ENCODE measurements around the gene RBM4B. TPM values are rescaled to one million over a fixed set of nuclear protein-coding genes. Genes with fewer than 3 reads are reported as not detected.

Gene RBM4B
- total and polyA plus RNA-seq, 2 experiments from 2014 or later = 25.7 to 62.3 TPM

- peak overlapping the region; percentile 28 for H3K27ac ChIP-seq
Measured at GRCh38 chr11:66628061-66628603, 49.6 kb downstream of the RBM4B start.

GRCh38 chr11:66626926-66627325 lies 50.8 kb downstream of the RBM4B start:
- Histone ChIP-seq H3K27ac (no peak overlapping the region), H3K27me3 (no peaks in the 10 kb centered on the region), H3K9me3 (ENCODE audit: low read depth) (no peaks in the 10 kb centered on the region), H3K36me3 (peaks cover 62% of the 10 kb centered on the region), H3K4me3 (no peak overlapping the region), H3K4me1 (ENCODE audit: low read depth) (no peaks in the 10 kb centered on the region)
- TF ChIP-seq CTCF (IDR thresholded peaks at IDR 0.05; ENCODE audit: low read depth, low read length) = no peak
- no peak for DNase-seq (ENCODE audit: low read depth in 1 of 2, low spot score in 1 of 2)

More at GRCh38 chr11:66628061-66628603, 49.6 kb downstream of the RBM4B start:
- TF ChIP-seq CTCF (IDR thresholded peaks at IDR 0.05; ENCODE audit: low read depth, low read length) = no peak
- Histone ChIP-seq H3K9me3 (ENCODE audit: low read depth) (no peaks in the 10 kb centered on the region), H3K4me3 (no peak overlapping the region), H3K36me3 (peaks cover 59% of the 10 kb centered on the region), H3K4me1 (ENCODE audit: low read depth) (no peaks in the 10 kb centered on the region), H3K27me3 (no peaks in the 10 kb centered on the region)
- DNase-seq (ENCODE audit: low read depth in 1 of 2, low spot score in 1 of 2) = no peak

- no peaks in the 10 kb centered on the region for H3K27me3 ChIP-seq
- TF ChIP-seq CTCF (IDR thresholded peaks at IDR 0.05; ENCODE audit: low read depth, low read length) = no peak
- no peaks in the 10 kb centered on the region for H3K9me3 ChIP-seq (ENCODE audit: low read depth)
- peaks cover 62% of the 10 kb centered on the region for H3K36me3 ChIP-seq
- H3K4me1 ChIP-seq (ENCODE audit: low read depth) = peaks cover 4% of the 10 kb centered on the region
- no peak overlapping the region for H3K27ac ChIP-seq
- DNase-seq (ENCODE audit: low read depth in 1 of 2, low spot score in 1 of 2) = no peak
- no peak overlapping the region for H3K4me3 ChIP-seq
Measured at GRCh38 chr11:66626382-66626781, 51.3 kb downstream of the RBM4B start.

- TF ChIP-seq CTCF (IDR thresholded peaks at IDR 0.05; ENCODE audit: low read depth, low read length) = no peak
- no peak overlapping the region for H3K27ac ChIP-seq
- H3K9me3 ChIP-seq (ENCODE audit: low read depth) = no peaks in the 10 kb centered on the region
- peaks cover 8% of the 10 kb centered on the region for H3K4me1 ChIP-seq (ENCODE audit: low read depth)
- H3K36me3 ChIP-seq = peaks cover 62% of the 10 kb centered on the region
- no peak overlapping the region for H3K4me3 ChIP-seq
- DNase-seq (ENCODE audit: low read depth in 1 of 2, low spot score in 1 of 2) = no peak
- H3K27me3 ChIP-seq = no peaks in the 10 kb centered on the region
Measured at GRCh38 chr11:66625752-66626149, 51.9 kb downstream of the RBM4B start.

GRCh38 chr11:66625041-66625751 lies 52.5 kb downstream of the RBM4B start:
- Histone ChIP-seq H3K27me3 (no peaks in the 10 kb centered on the region), H3K36me3 (peaks cover 62% of the 10 kb centered on the region), H3K4me3 (no peak overlapping the region), H3K4me1 (ENCODE audit: low read depth) (peaks cover 8% of the 10 kb centered on the region), H3K9me3 (ENCODE audit: low read depth) (no peaks in the 10 kb centered on the region), H3K27ac (no peak overlapping the region)
- no peak for DNase-seq (ENCODE audit: low read depth in 1 of 2, low spot score in 1 of 2)
- TF ChIP-seq CTCF (IDR thresholded peaks at IDR 0.05; ENCODE audit: low read depth, low read length) = no peak
